HG02840 (cell line): ENCODE results near the gene ERVH48-1.
"Not testable (repeated sequence)": the region's sequence is repeated elsewhere in the genome, so short reads cannot be mapped to it uniquely, and the experiment has no call there.

Experiments used
- ATAC-seq: cut with Tn5 transposase; IDR thresholded peaks from one replicate; pipeline ENCODE4 v1.9.1; 2021; ENCODE audit warnings: mild to moderate bottlenecking, moderate library complexity, moderate number of reproducible peaks; ENCODE audit not compliant: unreplicated experiment, low FRiP score

Gene ERVH48-1

DNA sequence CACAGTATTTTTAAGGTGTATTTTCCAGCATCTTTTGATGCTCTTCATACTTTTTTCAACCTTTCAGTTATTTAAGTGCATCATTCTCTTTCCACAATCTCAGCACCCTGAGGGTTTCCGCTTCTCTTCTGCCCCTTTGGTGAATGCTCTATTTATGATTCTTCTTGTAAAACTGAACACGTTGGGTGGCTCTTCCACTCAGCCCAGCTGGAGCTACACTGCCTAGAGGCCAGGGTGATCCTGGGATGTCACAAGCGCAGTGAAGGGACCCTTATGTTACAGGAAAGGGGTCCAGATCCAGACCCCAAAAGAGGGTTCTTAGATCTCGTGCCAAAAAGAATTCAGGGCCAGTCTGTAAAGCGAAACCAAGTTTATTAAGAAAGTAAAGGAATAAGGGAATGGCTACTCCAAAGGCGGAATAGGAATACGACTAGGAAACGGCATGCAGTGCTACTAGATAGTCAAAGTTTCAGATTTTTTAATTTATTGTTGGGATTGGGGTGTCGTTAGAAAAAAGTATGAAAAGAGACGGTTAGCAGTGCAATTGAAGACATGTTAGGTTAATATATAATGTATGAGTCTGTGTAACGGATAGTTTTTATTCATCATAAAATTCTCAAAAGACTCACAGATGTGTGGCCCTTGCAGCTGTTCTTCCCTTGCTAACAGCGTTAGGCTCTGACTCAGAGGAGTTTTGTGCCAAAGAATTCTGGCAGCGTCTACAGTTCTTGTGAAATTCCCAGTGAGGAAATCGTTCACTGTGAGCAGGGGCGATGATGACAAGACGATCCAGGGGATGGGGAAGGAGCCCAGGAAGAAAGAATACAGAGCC lies 14.4 kb upstream of the ERVH48-1 start:
- ATAC-seq: no peak

DNA sequence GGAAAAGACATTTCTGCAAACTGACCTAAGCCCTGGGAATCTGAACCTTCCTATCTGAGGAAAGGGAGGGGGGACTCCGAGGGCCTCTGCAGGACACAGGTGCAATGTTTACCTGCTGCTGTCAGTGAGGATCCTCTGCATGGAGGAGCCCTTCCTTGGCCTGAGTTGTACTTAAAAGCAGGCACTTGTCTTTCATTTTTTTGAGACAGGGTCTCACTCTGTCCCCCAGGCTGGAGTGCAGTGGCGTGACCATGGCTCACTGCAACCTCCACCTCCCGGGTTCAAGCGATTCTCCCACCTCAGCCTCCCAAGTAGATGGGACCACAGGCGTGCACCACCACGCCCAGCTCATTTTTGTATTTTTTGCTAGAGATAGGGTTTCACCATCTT lies 13.2 kb upstream of the ERVH48-1 start:
- ATAC-seq: not testable (repeated sequence)

DNA sequence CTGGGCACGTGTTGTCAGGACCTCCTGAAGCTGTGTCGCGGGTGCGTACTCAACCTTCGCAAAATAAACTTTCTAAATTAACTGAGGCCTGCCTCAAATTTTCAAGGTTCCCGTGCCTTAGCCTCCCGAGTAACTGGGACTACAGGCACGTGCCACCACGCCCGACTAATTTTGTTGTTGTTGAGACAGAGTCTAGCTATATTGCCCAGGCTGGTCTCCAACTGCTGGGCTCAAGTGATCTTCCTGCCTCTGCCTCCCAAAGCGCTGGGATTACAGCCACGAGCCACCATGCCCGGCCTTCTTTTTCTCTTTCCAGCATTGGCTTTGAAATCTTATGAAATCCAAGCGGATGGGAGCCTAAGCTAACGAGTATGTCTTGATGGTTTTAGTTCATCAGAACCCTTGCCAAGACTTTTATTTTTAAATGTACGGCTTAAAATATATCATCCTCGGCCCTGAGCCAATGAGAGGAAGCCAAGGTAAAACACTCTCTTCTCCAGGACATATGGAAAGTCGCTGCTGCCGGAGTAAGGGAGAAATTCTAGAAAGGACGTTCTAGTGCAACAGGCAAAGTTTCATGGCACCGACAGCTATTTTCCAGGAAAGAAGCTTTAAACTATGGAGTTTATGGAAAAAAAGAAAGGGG lies 12.7 kb upstream of the ERVH48-1 start:
- ATAC-seq: no peak

DNA sequence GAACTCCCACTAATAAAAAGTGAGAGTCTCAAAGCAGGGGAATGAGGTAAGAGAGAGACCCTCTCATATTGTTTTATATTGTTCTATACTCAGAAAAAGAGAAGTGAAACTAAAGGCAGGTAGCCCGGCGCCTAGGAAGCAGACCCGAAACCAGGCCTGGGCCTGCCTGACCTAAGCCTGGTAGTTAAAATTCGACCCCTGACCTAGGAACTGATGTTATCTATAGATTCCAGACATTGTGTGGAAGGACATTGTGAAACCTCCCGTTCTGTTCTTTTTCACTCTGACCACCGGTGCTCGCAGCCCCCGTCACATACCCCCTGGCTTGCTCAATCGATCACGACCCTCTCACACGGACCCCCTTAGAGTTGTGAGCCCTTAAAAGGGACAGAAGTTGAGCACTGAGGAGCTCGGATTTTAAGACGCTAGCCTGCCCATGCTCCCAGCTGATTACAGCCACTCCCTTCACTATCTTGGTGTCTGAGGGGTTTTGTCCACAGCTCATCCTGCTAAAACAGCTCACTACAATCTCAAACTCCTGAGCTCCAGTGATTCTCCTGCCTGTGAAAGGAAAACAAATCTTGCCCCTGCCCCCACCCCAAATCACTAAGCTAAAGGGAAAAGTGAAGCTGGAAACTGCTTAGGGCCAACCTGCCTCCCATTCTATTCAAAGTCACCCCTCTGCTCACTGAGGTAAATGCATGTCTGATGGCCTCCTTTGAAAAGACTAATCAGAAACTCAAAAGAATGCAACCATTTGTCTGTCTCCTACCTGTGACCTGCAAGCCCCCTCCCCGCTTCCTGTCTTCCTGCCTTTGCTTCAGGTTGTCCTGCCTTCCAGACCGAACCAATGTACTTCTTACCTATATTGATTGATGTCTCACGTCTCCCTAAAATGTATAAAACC lies 11.9 kb upstream of the ERVH48-1 start:
- ATAC-seq: not testable (repeated sequence)

DNA sequence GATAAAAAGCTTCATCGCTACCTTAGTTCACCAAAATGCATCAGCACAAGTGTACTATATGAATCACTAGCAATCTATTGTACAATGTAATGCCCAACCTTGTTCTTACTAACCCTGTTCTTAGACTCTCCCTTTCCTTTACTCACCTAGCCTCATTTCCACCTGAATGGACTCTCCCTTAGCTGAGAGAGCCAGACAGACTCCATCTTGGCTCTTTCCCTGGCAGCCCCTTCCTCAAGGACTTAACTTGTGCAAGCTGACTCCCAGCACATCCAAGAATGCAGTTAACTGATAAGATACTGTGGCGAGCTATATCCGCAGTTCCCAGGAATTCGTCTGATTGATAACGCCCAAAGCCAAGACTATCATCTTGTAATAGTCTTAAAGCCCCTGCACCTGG lies 10.9 kb upstream of the ERVH48-1 start:
- ATAC-seq: not testable (repeated sequence)

DNA sequence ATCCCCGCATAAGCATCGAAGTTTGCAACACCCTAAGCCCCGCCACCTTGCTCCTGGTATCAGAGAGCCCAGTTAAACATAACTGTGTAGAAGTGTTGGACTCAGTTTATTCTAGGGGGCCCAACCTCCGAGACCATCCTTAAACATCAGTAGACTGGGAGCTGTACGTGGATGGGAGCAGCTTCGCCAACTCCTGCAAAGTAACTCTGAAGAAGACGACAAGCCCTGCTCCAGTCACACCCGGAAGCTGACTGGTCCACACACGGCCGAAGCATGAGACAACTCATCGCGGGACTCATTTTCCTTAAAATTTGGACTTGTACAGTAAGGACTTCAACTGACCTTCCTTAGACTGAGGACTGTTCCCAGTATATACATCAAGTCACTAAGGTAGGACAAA lies 8.5 kb upstream of the ERVH48-1 start:
- ATAC-seq: not testable (repeated sequence)

DNA sequence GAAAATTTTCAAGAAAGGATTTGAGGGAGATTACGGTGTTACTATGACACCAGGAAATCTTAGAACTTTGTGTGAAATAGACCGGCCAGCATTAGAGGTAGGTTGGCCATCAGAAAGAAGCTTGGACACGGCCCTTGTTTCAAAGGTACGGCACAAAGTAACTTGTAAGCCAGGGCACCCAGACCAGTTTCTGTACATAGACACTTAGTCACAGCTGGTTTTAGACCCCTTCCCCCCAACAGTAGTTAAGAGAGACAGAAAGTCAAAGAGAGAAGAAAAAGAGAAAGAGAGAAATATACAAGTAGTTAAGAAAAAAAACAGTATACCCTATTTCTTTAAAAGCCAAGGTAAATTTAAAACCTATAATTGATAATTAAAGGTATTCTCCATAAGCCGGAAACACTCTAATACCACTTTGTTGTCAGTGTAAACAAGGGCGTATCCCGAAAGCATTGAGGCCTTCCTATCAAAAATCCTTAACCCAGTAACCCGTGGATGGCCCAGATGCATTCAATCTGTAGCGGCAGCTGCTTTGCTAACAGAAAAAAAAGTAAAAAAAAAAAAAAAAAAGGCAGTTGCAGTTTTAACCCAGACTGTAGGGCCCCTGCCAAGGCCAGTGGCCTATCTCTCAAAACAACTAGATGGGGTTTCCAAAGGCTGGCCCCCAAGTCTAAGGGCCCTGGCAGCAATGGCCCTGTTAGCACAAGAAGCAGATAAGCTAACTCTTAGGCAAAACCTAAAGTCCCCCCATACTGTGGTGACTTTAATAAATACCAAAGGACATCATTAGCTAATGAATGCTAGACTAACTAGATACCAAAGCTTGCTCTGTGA lies 7.9 kb upstream of the ERVH48-1 start:
- ATAC-seq: not testable (repeated sequence)

DNA sequence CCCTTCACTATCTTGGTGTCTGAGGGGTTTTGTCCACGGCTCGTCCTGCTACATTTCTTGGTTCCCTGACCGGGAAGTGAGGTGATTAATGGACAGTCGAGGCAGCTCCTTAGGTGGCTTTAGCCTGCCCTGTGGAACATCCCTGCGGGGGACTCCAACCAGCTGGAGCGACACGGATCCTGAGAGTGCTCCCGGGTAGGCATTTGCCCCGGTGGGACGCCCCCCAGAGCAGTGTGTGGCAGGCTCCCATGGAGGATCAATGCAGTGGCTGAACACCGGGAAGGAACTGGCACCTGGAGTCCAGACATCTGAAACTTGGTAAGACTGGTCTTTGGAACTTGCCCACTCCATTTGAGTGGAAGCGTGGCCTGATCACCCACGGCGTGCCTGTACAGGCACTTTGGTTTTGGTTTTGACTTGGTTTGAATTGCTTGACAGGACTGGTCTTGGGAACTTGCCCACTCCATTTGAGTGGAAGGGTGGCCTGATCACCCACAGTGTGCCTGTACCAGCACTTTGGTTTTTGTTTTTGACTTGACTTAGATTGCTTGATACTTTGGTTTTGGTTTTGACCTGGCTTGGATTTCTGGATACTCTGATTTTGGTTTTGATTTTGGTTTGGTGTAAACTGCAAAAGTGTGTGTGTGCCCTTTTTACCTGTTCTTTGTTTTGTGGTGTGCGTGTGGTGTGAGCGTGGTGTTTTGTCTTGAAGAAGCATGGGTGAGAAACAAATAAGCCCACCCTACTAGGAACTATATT lies 7.1 kb upstream of the ERVH48-1 start:
- not testable (repeated sequence) for ATAC-seq

DNA sequence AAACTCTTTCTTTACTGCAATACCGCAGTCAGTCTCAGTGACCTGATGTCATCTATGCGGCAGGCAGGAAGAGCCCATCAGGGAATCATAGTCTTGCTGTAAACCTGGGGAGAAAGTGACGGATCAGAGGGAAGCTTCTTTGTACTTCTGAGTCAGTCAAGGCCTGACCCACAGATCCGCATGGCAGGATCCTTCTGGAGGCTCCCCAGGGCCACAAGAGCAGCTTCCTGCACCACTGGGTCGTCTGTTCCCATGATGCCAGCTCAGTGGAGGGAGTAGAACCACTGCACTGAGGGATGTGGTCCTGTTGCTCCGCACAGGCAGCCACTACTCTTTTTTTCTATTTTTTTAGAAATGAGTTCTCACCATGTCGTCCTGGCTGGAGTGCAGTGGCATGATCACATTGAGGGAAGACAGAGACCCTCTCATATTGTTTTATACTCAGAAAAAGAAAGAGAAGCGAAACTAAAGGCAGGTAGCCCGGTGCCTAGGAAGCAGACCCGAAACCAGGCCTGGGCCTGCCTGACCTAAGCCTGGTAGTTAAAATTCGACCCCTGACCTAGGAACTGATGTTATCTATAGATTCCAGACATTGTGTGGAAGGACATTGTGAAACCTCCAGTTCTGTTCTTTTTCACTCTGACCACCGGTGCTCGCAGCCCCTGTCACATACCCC lies 6.3 kb upstream of the ERVH48-1 start:
- ATAC-seq: no peak

DNA sequence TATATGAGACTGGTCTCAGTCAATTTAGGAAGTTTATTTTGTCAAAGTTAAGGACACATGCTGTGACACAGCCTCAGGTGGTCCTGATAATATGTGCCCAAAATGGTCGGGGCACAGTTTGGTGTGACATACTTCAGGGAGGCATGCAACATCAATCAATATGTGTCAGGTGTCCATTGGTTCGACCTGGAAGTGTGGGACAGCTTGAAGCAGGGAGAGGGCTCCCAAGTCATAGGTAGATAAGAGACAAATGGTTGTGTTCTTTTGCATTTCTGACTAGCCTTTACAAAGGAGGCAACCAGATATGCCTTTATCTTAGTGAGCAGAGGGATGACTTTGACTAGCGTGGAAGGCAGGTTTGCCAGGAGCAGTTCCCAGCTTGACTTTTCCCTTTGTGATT lies 4.5 kb upstream of the ERVH48-1 start:
- ATAC-seq: no peak

DNA sequence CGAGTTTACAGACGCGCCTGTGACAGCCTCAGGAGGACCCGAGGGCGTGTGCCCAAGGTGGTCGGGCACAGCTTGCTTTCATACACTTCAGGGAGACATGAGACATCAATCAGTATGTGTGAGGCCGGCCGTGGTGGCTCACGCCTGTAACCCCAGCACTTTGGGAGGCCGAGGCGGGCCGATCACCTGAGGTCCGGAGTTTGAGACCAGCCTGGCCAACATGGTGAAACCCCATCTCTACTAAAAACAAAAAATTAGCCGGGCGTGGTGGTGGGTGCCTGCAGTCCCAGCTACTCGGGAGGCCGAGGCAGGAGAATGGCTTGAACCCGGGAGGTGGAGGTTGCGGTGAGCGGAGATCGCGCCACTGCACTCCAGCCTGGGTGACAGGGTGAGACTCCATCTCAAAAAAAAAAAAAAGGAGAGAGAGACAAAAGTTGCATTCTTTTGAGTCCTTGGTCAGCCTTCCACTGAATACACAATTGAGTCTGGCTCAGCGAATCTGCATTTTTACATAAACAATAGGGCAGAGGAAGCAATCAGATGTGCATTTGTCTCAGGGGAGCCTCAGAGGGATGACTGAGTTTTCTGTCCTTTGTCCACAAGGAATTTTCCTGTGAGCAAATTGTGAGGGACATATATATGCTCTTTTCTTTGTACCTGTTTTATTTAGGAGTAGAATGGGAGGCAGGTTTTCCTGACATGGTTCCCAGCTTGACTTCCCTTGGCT lies 2.2 kb upstream of the ERVH48-1 start:
- not testable (repeated sequence) for ATAC-seq

DNA sequence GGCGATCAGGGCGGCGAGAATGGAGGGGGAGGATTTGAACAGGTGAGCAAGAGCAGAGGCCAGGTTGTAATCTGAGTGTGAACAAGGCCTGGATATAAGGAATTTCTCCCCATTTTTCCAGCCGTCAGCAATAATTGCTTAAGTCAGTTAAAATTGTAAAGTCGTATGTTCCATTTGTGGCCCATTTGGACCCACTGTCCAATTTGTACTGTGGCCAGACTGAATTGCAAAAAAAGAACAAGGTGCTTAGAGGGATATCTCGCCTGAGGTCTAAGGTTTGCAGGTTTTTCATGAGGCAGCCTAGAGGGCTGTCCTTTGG lies 1.0 kb downstream of the ERVH48-1 start:
- no peak for ATAC-seq

DNA sequence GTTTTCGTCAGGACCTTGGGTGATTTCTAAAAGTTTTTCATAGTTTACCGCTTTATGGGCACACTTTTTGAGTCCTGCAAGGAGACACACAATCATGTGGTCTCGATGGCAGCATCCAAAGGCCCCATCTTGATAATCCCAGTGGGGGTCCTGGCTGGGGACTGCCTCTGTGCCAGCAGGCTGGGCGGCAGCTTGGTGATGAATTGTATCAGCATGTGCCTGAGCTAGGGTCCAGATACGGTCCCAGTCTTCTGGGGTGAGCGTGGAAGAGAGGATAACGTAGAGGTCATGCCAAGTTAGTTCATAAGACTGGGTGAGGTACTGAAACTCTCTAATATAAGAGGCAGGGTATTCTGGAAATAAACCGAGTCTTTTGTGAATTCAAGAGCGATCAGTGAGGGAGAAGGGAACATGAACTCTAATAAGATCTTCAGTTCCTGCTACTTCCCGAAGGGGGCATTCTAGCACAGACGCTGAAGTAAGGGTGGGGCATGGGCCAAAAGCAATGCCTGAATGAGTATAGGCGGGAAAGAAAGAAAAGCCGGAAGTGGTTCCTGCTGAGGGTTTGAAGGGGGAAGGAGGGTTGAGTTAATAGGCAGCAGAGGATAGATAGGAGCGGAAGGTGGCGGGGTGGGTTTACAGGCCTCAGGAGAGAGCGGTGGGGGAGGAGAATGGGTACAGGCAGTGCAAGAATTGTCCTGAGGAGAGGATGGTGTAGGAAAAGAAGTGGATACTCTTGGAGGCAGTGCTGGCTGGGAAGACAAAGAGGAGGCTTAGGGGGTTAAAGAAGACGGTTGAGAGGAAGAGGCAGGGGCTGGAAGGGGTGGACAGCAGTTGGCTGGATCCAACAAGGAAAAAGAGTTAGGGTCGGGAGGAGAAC lies 1.6 kb downstream of the ERVH48-1 start:
- no peak for ATAC-seq

DNA sequence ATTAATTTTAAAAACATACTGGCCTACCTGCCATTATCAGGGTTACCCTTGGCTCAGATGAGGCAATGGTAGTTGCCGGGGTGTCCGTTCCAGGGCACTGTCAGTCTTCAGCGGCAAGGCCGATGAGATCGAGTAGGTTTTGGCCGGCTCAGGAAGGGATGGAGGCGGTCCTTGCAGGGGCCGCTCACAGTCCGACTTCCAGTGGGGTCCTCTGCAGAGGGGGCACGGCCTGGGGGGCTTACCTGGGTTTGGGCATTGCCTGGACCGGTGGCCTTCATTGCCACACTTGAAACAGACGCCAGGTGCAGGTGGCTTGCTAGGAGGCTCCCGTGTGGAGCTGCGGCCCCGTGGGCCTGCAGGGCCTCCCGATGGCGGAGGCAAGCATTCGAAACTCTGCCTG lies 2.5 kb downstream of the ERVH48-1 start:
- no peak for ATAC-seq

DNA sequence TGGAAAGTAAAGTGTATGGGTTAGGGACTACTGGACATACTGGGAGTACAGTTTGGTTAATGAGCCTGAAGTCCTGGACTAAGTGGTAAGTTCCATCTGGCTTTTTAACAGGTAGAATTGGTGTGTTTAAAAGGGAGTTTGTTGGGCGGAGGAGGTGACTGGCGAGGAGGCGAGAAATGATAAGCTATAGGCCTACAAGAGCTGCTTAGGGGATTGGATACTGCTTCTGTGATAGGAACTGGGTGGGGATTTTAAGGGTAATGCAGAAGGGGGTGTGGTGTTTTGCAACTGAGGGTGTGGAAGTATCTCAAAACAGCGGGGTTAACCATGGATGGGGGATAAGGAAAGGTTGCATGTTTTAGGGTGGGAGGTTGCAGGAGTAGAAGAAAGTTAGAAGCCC lies 3.5 kb downstream of the ERVH48-1 start:
- ATAC-seq: no peak

DNA sequence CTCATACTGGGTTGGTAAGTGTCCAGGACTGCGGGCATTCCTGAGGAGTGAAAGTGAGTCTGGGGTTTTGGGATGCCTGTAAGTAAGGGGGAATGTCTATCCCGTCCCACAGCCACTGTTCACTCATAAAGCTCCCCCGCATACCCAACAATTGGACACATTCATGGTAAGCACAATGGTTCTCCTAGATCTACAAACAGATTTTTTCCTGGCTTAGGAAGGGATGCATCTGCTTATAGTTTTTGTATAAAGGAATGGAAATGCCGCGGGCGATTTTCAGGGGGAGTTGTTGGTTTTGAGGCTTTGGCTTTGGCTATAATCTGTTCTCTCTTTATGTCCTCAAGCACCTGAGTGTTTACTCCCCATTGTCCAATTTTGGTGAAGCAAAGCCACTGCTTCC lies 7.1 kb downstream of the ERVH48-1 start:
- ATAC-seq: no peak

DNA sequence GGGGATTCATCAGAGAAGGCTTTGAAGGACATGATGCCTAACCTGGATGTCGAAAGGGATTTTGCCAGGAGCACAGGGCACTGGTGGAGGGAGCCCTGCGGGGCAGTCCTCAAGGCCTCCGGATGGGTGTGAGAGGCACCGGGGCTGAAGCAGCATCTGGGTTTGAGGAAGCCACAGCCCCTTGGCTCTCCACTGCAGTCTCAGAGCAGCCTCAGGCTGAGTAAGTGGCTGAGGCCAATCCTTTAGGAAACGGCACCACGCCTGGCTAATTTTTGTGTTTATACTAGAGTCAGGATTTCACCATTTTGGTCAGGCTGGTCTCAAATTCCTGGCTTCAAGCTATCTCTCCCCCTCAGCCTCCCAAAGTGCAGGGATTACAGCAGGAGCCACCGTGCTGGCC lies 12.0 kb downstream of the ERVH48-1 start:
- no peak for ATAC-seq
